GM18861 (cell line): ENCODE measurements around the gene MBD3L2B.
"Not testable (repeated sequence)": the region's sequence is repeated elsewhere in the genome, so short reads cannot be mapped to it uniquely, and the experiment has no call there.

Experiments
- ATAC-seq: cut with Tn5 transposase; IDR thresholded peaks from one replicate; pipeline ENCODE4 v1.9.1; 2021; ENCODE audit not compliant: unreplicated experiment

MBD3L2B gene

GRCh38 chr19:7021331-7021730, at the start of gene MBD3L2B:
Gene MBD3L2B, minus strand, starts transcription at chr19:7021431. Its CDS starts 34 bp downstream, at chr19:7021397.
- ATAC-seq, result not testable (repeated sequence)

GRCh38 chr19:7069904-7070226, 48.6 kb upstream of the MBD3L2B start:
- ATAC-seq, result no peak

- peak; percentile 74 for ATAC-seq
These were observed 48.0 kb upstream of the MBD3L2B start, which contains the start of gene ZNF557 for GRCh38 chr19:7069042-7069903. Gene ZNF557, plus strand, starts transcription at chr19:7069703. Its CDS starts 5,372 bp downstream, at chr19:7075075.

GRCh38 chr19:7068599-7068998, 47.4 kb upstream of the MBD3L2B start:
- ATAC-seq, result no peak

GRCh38 chr19:7067716-7068115, 46.5 kb upstream of the MBD3L2B start:
- no peak for ATAC-seq

- ATAC-seq, result not testable (repeated sequence)
These were observed 45.9 kb upstream of the MBD3L2B start for GRCh38 chr19:7067122-7067521.

- ATAC-seq, result no peak
These were observed 42.7 kb upstream of the MBD3L2B start for GRCh38 chr19:7063764-7064418.

- ATAC-seq, result no peak
These were observed 42.1 kb upstream of the MBD3L2B start for GRCh38 chr19:7063339-7063738.

- not testable (repeated sequence) for ATAC-seq
These were observed 38.7 kb upstream of the MBD3L2B start for GRCh38 chr19:7059977-7060376.

GRCh38 chr19:7058576-7058975, 37.3 kb upstream of the MBD3L2B start, which contains the start of gene MBD3L3:
Gene MBD3L3, minus strand, starts transcription at chr19:7058676. Its CDS starts 71 bp downstream, at chr19:7058605.
- not testable (repeated sequence) for ATAC-seq

- ATAC-seq, result not testable (repeated sequence)
These were observed 35.1 kb upstream of the MBD3L2B start for GRCh38 chr19:7056371-7056770.

- not testable (repeated sequence) for ATAC-seq
These were observed 34.4 kb upstream of the MBD3L2B start for GRCh38 chr19:7055679-7056078.

- ATAC-seq, result not testable (repeated sequence)
These were observed 33.6 kb upstream of the MBD3L2B start for GRCh38 chr19:7054635-7055368.

- ATAC-seq, result not testable (repeated sequence)
These were observed 31.7 kb upstream of the MBD3L2B start for GRCh38 chr19:7052896-7053295.

- not testable (repeated sequence) for ATAC-seq
These were observed 30.2 kb upstream of the MBD3L2B start for GRCh38 chr19:7051421-7051820.

GRCh38 chr19:7049021-7049420, 27.8 kb upstream of the MBD3L2B start, which contains the start of gene MBD3L2:
Gene MBD3L2, plus strand, starts transcription at chr19:7049321. Its CDS starts 53 bp downstream, at chr19:7049374.
- ATAC-seq, result not testable (repeated sequence)

- ATAC-seq, result not testable (repeated sequence)
These were observed 20.3 kb upstream of the MBD3L2B start for GRCh38 chr19:7041563-7041962.

- not testable (repeated sequence) for ATAC-seq
These were observed 18.8 kb upstream of the MBD3L2B start, which contains the start of gene MBD3L4 for GRCh38 chr19:7040079-7040478. Gene MBD3L4, minus strand, starts transcription at chr19:7040179. Its CDS starts 35 bp downstream, at chr19:7040144.

GRCh38 chr19:7030278-7030677, 9.0 kb upstream of the MBD3L2B start, which contains the start of gene MBD3L5:
Gene MBD3L5, plus strand, starts transcription at chr19:7030578. Its CDS starts 34 bp downstream, at chr19:7030612.
- not testable (repeated sequence) for ATAC-seq

- ATAC-seq, result not testable (repeated sequence)
These were observed 7.6 kb upstream of the MBD3L2B start for GRCh38 chr19:7028790-7029189.

GRCh38 chr19:7018828-7019227, 2.4 kb downstream of the MBD3L2B start:
- no peak for ATAC-seq
